NCI-H1048 (cell line): Measurements from ENCODE around the gene DIDO1.

Source experiments
- DNase-seq: peaks from one replicate; lab custom pipeline; 2025; lab: John Stamatoyannopoulos, UW

DIDO1 gene

GRCh38 chr20:62892348-62893304 lies 33.7 kb downstream of the DIDO1 start:
- no peak for DNase-seq

DNA sequence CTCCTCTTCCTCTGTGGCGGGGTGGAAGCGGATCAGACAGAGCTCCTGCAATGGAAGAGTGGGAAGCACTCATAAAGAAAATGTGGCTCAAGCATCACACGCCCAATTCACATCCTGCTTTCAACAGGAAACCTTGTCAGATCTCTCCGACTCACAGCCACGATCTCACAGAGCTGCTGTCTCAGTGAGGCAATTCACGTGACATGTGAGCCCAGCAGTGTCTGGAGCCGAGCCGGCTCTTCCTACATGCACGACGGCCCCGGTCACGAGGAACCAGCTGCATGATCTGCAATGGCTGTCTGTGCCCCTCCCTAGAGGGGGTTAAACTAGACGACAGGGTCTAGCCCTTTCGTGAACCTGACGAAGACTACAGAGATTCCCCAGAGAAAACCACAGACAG lies 35.2 kb downstream of the DIDO1 start:
- no peak for DNase-seq

DNA sequence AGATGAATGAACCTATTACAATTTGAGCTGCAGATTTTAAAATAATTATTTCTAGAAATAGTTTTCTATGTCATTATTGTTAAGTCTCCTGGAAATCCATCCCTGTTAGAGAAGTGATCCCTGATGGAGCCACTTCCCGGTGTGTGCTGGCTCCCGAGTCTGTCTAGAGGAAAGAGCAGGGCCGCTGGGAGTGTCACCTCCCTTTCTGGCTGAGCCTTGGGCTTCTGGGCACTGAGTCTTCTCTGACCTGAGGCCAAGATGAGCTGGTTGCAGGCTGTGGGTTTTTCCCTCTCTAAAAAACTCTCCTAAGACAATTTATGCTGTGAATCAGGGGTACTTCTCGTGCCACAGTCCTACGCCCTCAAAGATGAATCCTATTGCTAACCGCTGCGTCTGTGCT lies 35.9 kb downstream of the DIDO1 start:
- no peak for DNase-seq

DNA sequence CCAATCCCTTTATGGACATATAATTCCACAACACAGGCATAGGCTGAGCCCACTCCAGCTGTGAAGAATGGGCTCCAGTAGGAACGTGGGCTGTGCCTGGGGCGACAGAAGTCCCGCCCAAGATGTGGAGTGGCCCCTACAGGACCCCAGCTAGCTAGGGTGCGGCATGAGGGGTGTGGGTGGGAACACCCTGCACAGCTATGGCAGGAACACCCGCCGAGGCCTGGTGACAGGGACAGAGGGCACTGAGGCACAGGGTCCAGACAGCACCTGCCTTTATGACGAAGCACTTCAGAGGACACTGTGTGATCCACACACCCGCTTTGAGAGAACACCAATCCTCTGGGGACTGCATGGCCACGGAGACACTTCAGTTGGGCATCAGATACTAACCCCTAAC lies 36.4 kb downstream of the DIDO1 start:
- no peak for DNase-seq

GRCh38 chr20:62889411-62889810 lies 36.9 kb downstream of the DIDO1 start:
- DNase-seq, result no peak

GRCh38 chr20:62888910-62889309 lies 37.4 kb downstream of the DIDO1 start:
- DNase-seq, result no peak

- DNase-seq, result no peak
Observed at GRCh38 chr20:62888406-62888805, 37.9 kb downstream of the DIDO1 start.

DNA sequence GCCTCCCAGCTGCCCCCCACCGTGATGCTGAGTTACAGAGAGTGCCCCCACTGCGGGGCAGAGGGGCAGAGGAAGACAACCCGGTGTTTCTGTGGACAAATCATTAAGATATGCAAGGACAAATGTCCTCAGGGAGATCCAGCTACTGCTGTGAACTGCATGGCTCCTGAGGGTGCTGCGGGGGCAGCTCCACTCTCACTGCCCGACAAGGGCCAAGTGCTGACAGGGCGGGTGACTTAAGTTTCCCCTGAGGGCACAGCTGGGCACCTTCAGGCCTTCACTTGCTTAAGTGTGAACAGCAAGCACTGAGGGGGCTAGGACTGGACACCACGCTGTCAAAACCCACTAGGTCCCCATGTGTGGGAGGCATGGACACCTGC lies 38.5 kb downstream of the DIDO1 start:
- DNase-seq, result no peak

- DNase-seq, result no peak
Observed at GRCh38 chr20:62887152-62887859, 39.0 kb downstream of the DIDO1 start.

GRCh38 chr20:62886709-62887058 lies 39.6 kb downstream of the DIDO1 start:
- no peak for DNase-seq

DNA sequence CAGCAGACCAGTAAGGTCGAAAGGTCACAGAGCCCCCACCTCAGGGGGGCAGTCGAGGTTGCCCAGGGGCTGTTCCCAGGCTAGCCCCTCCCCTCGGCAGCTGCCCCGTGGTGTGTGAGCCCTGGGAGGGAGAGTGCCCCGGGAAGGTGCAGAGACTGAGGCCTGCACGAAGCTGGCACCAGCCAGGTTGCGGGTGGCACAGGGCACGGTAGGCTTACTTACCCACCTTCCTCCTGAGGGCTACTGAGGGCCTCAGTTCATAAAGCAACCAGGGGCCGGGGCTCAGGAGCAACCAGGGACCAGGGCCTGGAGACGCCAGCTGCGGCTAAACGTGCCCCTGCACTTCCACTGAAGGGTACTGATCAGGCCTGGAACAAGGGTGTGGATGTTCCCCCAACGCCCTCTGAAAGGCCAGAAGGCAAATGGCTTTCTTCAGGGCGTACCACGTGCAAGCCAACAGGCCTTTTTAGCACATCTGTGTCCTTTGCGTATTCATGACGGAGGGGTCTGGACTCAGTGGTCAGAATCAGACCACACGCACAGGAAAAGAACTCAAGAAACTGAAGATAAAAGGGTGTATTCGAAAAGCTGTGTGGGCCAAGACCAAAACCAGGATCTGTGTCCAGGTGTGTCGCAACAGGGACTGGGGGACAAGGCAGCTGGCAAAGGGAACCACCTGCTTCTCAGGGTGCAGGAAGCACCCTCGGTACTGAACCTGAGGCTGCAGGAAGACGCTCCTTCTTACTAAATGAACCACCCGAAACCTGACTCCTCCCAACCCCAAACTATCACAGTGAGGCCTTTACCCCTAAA lies 40.2 kb downstream of the DIDO1 start:
- DNase-seq, result no peak

GRCh38 chr20:62885046-62885895 lies 41.0 kb downstream of the DIDO1 start:
- DNase-seq, result no peak

DNA sequence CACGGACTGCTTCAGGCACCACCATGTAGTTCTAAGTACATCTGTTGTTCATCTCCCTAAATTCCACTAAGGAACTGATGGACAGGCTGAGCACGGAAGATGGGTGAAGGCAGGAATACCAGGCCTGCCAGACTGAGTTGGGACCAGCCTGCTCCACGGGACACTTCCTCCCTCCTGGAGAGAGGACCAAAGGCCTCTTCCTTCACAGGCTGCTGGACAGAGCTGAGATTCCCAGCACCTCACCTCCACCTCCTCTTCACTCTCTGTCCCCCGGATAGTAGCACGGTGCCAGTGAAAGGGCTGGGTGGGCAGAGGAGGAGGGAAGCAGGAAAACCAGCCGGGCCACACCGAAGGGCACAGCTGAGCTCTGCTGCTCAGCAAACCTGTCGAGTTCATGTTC lies 41.7 kb downstream of the DIDO1 start:
- no peak for DNase-seq

GRCh38 chr20:62882426-62882825 lies 43.9 kb downstream of the DIDO1 start:
- no peak for DNase-seq

DNA sequence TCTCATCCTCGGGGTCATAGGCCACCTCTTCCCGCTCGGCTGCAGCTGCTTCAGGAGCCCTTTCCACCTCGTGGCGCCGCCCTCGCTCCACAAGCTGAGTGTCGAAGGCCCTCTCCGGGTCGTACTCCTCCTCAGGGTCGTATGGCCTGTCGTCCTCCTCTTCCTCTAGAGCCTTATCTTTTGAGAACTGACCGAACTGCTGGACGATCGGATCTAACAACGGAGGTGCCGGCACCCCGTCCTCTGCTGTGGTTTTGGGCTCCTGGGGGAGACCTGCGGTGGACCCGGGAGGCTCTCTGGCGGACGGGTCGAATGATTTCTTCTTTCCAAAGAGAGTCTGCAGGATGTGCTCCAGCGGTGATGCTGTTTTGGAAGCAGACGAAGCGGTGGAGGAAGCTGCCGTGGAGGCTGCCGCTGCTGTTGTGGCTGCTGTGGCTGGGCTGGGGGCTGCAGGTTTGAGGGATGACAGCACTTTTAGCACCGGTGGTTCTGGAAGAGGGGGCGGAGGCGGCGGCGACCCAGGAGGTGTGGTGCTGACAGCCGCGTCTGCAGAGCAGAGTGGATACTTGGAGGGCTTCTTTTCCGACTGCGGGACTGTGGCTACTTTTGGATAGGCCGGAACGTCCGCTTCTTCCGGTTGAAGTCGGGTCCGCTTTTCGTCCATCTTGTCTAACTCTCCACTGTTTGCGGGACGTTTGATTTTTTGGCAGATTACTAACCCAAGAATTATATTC lies 44.5 kb downstream of the DIDO1 start:
- no peak for DNase-seq

GRCh38 chr20:62880935-62881661 lies 45.2 kb downstream of the DIDO1 start:
- DNase-seq, result no peak

DNA sequence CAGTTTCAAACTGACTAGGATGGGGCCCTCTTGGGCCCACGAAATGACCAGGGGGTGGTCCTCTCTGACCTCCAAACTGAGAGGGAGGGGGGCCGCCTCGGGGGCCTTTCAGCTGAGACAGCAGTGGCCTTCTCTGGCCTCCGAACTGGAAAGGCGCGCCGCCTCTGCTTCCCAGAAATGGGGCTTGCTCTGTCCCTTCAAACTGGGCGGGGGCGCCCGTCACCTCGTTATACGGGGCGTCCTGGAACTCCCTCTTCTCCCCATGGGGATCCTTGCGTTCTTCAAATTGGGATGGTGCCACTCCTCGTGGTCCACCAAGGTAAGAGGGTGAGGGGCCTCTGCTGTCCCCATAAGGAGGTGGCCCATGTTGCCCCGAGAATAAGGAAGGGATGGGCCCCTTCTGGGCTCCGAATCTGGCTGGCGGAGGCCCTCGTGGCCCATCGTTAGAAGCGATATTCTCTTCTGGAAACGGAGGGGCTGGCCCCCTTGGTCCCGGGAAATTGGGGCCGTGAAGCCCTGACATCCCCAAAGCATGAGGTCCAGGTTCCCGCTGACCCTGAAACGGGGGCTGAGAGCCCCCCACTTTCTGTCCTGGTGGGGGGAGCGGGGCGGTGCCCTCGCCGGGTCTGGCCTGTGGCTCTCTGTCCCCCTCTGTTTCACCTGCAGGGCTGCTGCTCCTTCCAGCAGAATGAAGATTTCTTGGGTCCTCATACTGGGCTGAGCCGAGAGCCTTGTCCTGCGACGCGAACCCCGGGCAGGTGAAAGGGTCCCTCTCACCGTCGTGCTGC lies 46.0 kb downstream of the DIDO1 start:
- no peak for DNase-seq

- no peak for DNase-seq
Observed at GRCh38 chr20:62879275-62880146, 46.8 kb downstream of the DIDO1 start.
